HFF-Myc (cell line): ENCODE data around the gene LRMDA.

Source experiments
- DNase-seq: peaks from one replicate; pipeline ENCODE4 v3.0.0-alpha.2; 2011; ENCODE audit warnings: low read depth; ENCODE audit errors: extremely low read depth
- H3K4me3 ChIP-seq: replicated peaks from 2 replicates; pipeline ENCODE4 v1.5.1; 2011; ENCODE audit warnings: low read depth, mild to moderate bottlenecking, control low read depth, low read length
- CTCF ChIP-seq: IDR thresholded peaks from 2 replicates; pipeline ENCODE4 v1.5.1; 2012; ENCODE audit warnings: mild to moderate bottlenecking, low read depth, low read length, control low read depth; ENCODE audit errors: missing control alignments

LRMDA gene

GRCh38 chr10:75707080-75707840 lies 275.8 kb downstream of the LRMDA start:
- no peak for DNase-seq
- H3K4me3 ChIP-seq, result no peak overlapping the region
- no peak for TF ChIP-seq CTCF

GRCh38 chr10:75708060-75708459 lies 276.6 kb downstream of the LRMDA start:
- no peak for TF ChIP-seq CTCF
- H3K4me3 ChIP-seq, result no peak overlapping the region
- no peak for DNase-seq

GRCh38 chr10:75709245-75709644 lies 277.8 kb downstream of the LRMDA start:
- no peak for DNase-seq
- TF ChIP-seq CTCF, result no peak
- no peak overlapping the region for H3K4me3 ChIP-seq

- no peak for DNase-seq
- no peak for TF ChIP-seq CTCF
- H3K4me3 ChIP-seq, result no peak overlapping the region
Measured at GRCh38 chr10:75709811-75710210, 278.4 kb downstream of the LRMDA start.

GRCh38 chr10:75712242-75712880 lies 280.9 kb downstream of the LRMDA start:
- H3K4me3 ChIP-seq, result no peak overlapping the region
- DNase-seq, result no peak
- TF ChIP-seq CTCF, result no peak

- no peak for TF ChIP-seq CTCF
- DNase-seq, result no peak
- no peak overlapping the region for H3K4me3 ChIP-seq
Measured at GRCh38 chr10:75716506-75716905, 285.1 kb downstream of the LRMDA start.
